GM10248 (cell line): Measurements from ENCODE around the gene C2orf69.

ENCODE experiments used
- CTCF ChIA-PET: fragments of 300-600 bp; sonication (Branson Sonifier 250); formaldehyde crosslinking; extraction: SDS; loops from one replicate; lab custom pipeline; 2021; ENCODE audit warnings: antibody characterized with exemption; lab: Yijun Ruan, JAX
- POLR2A ChIA-PET: fragments of 350-650 bp; sonication (Branson Sonifier 250); formaldehyde crosslinking; extraction: SDS; loops from one replicate; lab custom pipeline; 2020; ENCODE audit warnings: antibody characterized with exemption; lab: Yijun Ruan, JAX
- DNase-seq: peaks from one replicate; pipeline ENCODE4 v3.0.0; 2012; ENCODE audit errors: extremely low spot score
- CTCF ChIP-seq: IDR thresholded peaks from 2 replicates; pipeline ENCODE4 v1.5.1; 2012; ENCODE audit warnings: mild to moderate bottlenecking, low read depth; ENCODE audit errors: extremely low read depth, missing control alignments, control extremely low read depth

The C2orf69 gene

GRCh38 chr2:199870581-199870980 lies 40.5 kb upstream of the C2orf69 start:
- ChIA-PET POLR2A (interaction anchor here (0.7 kb wide), 1 partner anchor 326 kb away, joined by 8 read pairs; no protein-coding TSS in a partner anchor), CTCF (no interaction called here)
- DNase-seq = no peak
- no peak for TF ChIP-seq CTCF

DNA sequence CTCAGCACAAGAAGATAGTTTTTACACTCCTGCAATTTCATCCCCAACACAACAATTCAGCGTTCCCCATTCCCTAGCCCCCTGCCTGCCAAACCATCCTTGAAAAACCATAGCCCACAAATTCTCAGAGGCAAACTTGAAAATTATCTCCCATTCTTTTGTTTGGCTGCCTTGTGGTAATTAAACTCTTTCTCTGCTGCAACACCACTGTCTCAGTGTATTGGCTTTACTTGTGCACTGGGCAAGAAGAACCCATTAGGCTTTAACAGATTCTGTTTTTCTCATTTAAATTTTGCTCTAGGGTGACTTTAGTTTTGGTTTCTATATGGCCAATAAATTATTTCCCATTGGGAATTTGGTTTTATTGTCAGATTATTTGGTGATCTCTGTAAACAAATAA lies 36.9 kb upstream of the C2orf69 start:
- CTCF ChIA-PET = no interaction called here

GRCh38 chr2:199875400-199875799 lies 35.7 kb upstream of the C2orf69 start:
- CTCF ChIA-PET = no interaction called here
- POLR2A ChIA-PET = no interaction called here
- no peak for TF ChIP-seq CTCF
- no peak for DNase-seq

More for the DNA sequence above, 36.9 kb upstream of the C2orf69 start:
- POLR2A ChIA-PET = no interaction called here
- no peak for TF ChIP-seq CTCF
- no peak for DNase-seq

DNA sequence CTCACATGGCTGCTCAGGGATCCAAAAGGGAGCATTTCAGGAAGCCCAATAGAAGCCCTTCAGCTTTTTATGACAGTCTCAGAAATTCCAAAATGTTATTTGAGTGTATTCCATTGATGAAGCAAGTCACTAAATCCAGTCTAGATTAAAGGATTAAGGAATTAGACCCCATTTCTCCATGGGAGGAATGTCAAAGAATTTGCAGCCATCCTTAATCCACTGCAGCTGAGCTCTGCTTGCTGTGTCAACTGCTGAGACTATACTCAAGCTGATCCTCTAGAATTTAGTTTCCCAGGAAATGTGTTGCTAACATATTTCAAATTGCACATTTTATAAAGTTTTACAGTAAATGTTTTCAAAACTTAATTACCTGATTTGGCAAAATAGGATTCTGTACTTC lies 28.4 kb upstream of the C2orf69 start:
- DNase-seq = no peak
- TF ChIP-seq CTCF = no peak
- ChIA-PET CTCF (interaction anchor here (1.1 to 1.2 kb wide), 2 partner anchors 8 to 54 kb away, joined by 3 to 4 read pairs; no protein-coding TSS in a partner anchor), POLR2A (no interaction called here)

DNA sequence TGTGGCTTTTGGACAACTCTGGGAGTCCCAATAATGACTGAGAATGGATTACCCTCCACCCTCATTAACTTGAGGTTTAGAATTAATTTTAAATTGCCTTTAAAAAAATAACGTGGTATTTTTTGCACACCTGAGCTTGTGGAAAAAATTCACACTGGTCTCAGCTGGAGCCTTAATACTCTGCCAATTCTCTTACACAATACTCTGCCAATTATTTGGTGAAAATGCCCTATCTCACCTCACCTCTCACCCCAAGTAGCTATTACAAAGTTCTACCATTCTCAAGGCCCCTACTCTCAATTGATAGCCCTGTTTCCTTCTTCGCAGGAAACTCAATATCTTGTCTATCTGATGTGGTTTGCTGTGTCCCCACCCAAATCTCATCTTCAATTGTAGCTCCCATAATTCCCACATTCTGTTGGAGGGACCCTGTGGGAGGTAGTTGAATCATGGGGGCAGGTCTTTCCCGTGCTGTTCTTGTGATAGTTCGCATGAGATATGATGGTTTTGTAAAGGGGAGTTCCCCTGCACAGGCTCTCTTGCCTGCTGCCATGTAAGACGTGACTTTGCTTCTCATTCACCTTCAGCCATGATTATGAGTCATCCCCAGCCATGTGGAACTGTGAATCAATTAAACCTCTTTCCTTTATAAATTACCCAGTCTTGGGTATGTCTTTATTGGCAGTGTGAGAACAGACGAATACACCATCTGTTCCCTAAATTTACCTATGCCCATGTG lies 27.4 kb upstream of the C2orf69 start:
- no peak for TF ChIP-seq CTCF
- ChIA-PET CTCF (interaction anchor here (1.1 to 1.2 kb wide), 2 partner anchors 7 to 55 kb away, joined by 3 to 4 read pairs; no protein-coding TSS in a partner anchor), POLR2A (no interaction called here)
- no peak for DNase-seq

- DNase-seq = no peak
- ChIA-PET POLR2A (no interaction called here), CTCF (no interaction called here)
- no peak for TF ChIP-seq CTCF
These were observed 15.7 kb upstream of the C2orf69 start for GRCh38 chr2:199895406-199895805.
